Metanephros (tissue), 1 donor: Measurements from ENCODE around the gene PER1. TPM values are rescaled to one million over a fixed set of nuclear protein-coding genes. Genes with fewer than 3 reads are reported as not detected.

Experiments used
- total RNA-seq: library from RNA; depleted of rRNA; stranded (reverse); fragments of >200 nt; gene quantifications from one replicate; pipeline ENCODE4 v1.2.3, GENCODE V29; 2014

PER1 gene, protein sequence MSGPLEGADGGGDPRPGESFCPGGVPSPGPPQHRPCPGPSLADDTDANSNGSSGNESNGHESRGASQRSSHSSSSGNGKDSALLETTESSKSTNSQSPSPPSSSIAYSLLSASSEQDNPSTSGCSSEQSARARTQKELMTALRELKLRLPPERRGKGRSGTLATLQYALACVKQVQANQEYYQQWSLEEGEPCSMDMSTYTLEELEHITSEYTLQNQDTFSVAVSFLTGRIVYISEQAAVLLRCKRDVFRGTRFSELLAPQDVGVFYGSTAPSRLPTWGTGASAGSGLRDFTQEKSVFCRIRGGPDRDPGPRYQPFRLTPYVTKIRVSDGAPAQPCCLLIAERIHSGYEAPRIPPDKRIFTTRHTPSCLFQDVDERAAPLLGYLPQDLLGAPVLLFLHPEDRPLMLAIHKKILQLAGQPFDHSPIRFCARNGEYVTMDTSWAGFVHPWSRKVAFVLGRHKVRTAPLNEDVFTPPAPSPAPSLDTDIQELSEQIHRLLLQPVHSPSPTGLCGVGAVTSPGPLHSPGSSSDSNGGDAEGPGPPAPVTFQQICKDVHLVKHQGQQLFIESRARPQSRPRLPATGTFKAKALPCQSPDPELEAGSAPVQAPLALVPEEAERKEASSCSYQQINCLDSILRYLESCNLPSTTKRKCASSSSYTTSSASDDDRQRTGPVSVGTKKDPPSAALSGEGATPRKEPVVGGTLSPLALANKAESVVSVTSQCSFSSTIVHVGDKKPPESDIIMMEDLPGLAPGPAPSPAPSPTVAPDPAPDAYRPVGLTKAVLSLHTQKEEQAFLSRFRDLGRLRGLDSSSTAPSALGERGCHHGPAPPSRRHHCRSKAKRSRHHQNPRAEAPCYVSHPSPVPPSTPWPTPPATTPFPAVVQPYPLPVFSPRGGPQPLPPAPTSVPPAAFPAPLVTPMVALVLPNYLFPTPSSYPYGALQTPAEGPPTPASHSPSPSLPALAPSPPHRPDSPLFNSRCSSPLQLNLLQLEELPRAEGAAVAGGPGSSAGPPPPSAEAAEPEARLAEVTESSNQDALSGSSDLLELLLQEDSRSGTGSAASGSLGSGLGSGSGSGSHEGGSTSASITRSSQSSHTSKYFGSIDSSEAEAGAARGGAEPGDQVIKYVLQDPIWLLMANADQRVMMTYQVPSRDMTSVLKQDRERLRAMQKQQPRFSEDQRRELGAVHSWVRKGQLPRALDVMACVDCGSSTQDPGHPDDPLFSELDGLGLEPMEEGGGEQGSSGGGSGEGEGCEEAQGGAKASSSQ (N-terminal part only)
- 99.8 TPM for total RNA-seq

DNA sequence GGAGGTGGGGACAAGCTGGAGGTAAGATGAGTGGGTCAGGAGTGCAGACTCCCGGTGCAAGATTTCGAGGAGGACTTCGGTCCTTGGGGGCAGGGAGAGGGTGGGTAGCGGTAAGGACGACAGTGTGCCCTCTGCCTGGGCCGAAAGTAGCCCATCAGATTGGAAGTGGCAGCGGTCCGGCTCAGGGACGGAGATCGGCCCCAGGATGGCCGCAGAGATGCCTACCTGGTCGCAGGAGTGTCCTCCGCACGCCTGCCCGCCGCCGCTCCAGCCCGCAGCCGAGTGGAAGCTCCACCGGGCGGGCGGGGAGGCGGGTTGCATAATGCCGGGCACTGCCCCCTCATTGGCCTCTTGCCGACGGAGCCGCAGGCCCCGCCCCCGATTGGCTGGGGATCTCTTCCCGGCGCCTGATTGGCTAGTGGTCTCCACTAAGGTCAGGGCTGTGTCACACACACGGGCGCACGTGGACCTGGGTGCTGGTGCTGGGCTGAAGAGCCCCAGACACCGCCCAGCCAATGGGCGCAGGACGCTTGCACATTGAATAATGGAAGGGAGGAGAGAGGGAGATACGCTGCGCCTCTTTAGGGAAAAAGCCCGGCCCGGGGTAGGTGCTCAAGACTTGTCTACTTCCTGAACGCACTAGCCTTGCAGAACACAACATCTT, at the start of gene PER1:
PER1 (minus strand) TSS at position 293 of the 664 bp plus-strand sequence. CDS start 1,698 bp downstream, outside the sequence.

DNA sequence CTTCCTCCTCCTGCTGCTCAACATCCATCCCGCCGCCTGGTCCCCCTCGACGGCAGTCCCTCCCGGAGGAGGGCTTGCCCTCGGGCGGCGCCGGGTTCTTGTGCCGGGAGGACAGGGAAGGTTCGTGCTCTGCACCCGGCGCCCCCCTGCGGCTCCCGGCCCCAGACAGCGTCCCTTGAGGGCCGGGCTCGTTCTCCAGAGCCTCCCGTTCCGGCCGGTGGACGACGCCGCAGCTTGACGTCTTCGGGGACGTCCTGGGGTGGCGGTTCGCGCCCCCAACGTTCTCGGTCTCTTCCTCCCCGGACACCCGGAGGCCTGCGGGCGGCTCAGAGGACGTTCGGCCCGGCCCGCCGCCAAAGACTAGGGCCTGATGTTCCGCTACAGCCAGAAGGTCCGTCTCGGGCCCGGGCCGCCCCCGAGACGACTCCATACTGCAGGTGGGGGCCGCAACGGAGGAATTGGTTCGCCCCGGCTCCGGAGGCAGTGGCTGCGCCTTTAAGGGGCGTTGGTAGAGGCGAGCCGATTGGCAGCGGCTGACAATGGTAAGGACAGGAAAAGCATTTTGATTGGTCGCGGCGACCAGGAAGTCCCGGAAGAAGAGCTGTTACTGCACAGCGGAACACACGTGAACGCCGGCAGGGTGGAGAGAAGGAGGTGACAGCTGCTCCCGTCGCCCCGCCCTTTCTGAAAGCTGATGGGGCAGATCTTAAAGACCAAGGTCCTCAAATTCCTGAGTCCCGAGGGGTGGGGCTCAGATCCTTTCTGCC, 37.7 kb upstream of the PER1 start, which contains the start of gene BORCS6:
BORCS6 (minus strand) TSS at position 470 of the 767 bp plus-strand sequence; CDS start at position 430, 40 bp downstream.

DNA sequence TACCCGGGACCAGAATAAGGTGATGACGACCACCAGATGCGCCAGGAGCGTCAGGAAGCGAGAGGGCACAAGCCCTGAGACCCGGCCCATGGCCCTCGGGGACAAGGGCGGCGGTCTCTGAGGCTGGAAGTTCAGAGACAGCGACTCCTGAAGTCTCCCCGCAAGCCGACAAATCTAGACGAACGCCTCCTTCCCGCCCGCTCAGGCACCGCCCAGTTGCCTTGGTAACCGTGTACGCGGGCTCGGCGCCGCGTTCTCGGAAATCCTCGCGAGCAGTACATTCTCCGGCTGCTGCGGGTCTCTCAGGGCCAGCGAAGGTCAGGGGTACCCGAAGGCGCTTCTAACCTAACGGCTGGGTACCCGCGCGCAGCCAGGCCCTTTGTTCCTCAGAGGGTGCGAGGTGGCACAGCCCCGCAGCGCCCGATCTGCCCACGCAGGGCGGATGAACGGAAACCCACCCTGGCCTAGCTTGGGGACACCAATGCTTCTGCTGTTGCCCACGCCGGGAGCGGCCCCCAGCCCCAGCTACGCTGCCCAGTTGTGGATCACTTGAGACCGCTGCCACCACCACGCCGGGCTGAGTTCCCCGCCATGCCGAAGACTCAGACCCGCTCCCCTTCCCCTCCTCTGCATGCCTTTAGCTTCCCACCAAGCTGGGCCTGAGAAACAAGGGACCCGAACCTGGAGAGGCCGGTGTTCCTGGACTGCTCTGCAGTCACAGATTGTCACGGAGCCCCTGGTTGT, 24.2 kb upstream of the PER1 start, which contains the start of gene TMEM107:
TMEM107 (minus strand) TSS at position 184 of the 744 bp plus-strand sequence; CDS start at position 90, 94 bp downstream.

DNA sequence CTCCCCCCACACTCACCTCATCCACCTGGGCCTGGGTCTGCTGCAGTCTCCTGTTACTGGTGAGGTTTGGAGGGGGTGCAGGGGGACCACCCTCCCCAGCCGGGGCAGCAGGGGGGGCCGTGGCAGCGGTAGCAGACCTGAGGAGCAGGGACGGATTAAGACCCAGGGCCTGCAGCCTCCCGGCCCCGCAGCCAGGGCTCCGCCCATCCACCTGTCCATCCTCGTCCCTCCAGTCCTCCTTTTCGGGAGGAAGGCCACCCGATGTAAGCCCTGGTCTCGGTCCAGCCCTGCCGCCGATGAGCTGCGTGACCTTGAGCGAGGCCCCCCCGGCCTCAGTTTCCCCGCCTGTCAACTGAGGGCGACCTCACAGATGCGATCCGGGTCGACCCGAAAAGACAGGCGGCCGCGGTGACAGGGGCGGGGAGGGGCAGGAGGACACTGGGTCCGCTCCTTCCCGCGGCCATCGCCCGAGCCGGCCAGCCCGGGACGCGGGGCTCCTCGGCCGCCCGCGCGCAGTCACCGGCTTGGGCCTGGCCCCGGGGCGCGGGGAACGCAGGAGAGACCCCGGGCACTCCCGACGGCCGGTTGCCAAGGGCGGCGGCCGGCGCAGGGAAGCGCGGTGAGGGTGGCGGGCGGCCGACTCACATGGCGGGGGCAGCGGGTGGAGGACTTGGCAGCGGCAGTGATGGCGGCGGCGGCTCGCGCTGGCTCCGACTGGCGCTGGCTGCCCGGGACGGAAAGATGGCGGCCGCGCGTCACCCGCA, 10.2 kb upstream of the PER1 start, which contains the start of gene VAMP2:
VAMP2 (minus strand) TSS at position 716 of the 764 bp plus-strand sequence; CDS start at position 647, 69 bp downstream.

GRCh38 chr17:8123695-8124349, 28.4 kb downstream of the PER1 start, which contains the start of gene HES7:
HES7 (minus strand) TSS chr17:8124106; CDS start chr17:8124084, 22 bp downstream.

DNA sequence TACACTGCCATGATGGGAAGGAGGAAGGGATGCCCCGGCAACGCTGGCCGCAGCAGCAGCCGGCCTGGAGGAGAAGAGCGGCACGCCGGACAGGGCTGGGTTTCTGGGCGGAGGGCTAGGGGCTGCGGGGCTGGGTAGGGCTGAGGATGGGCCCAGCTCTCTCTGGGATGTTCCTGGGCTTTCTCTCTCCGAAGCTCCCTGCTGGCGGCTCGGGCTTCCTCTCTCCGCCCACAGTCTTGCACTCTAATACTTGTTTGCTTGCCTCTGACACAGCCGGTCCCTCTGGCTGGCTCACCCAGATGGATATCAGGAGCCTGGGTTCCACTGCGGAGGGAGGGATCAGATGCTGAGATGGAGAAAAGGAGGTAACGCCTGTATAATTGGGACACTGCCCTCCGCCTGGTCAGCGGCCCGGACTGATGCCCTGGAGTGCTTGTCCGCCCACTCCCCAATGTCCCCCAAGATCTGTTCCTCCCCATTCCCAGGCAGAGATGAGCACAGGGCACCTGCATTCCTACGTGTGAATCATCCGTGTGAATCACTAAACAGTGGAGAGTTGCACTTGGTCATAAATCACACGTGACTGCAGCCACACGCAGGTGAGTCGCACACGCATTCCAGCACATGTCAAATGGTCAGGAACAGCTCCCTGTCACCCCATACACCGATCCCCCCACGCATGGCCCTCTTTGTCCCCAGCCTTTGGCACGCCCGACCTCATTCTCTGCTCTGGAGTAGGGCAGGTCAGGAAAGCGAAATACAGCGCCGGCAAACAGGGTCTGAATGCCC, 34.0 kb downstream of the PER1 start, which contains the start of gene ALOXE3:
ALOXE3 (minus strand) TSS at position 535 of the 789 bp plus-strand sequence; CDS start at position 11, 524 bp downstream.

Other genes with a start within 250 kb of the PER1 start
- 7.0 TPM for gene RNF227, start 236.1 kb downstream of the PER1 start, total RNA-seq
- gene KCNAB3, start 222.5 kb downstream of the PER1 start, total RNA-seq = 4.1 TPM
- 30.5 TPM for gene TRAPPC1, start 220.5 kb downstream of the PER1 start, total RNA-seq
- 36.7 TPM for gene CNTROB, start 220.2 kb downstream of the PER1 start, total RNA-seq
- 0.23 TPM for gene GUCY2D, start 149.8 kb downstream of the PER1 start, total RNA-seq
- 0.99 TPM for gene ALOX15B, start 113.3 kb downstream of the PER1 start, total RNA-seq
- gene ALOX12B, start 64.7 kb downstream of the PER1 start, total RNA-seq = 0.41 TPM
- gene ALOXE3, start 33.9 kb downstream of the PER1 start, total RNA-seq = not detected
- not detected for gene HES7, start 28.3 kb downstream of the PER1 start, total RNA-seq
- 45.4 TPM for gene VAMP2, start 10.5 kb upstream of the PER1 start, total RNA-seq
- 31.2 TPM for gene TMEM107, start 24.0 kb upstream of the PER1 start, total RNA-seq
- 9.8 TPM for gene BORCS6, start 37.8 kb upstream of the PER1 start, total RNA-seq
- 23.1 TPM for gene AURKB, start 58.2 kb upstream of the PER1 start, total RNA-seq
- 18.3 TPM for gene CTC1, start 95.7 kb upstream of the PER1 start, total RNA-seq
- gene PFAS, start 96.9 kb upstream of the PER1 start, total RNA-seq = 44.3 TPM
- 13.3 TPM for gene RANGRF, start 136.3 kb upstream of the PER1 start, total RNA-seq
- gene SLC25A35, start 143.0 kb upstream of the PER1 start, total RNA-seq = 4.8 TPM
- 10.9 TPM for gene ARHGEF15, start 157.8 kb upstream of the PER1 start, total RNA-seq
- not detected for gene ODF4, start 187.4 kb upstream of the PER1 start, total RNA-seq
- gene RPL26, start 230.8 kb upstream of the PER1 start, total RNA-seq = 2,001 TPM
- gene RNF222, start 245.4 kb upstream of the PER1 start, total RNA-seq = not detected